NCI-H460 (cell line): ENCODE measurements around the gene BNIPL. TPM values are rescaled to one million over a fixed set of nuclear protein-coding genes. Genes with fewer than 3 reads are reported as not detected.

Source experiments
- small RNA-seq, 2 experiments: library from RNA; depleted of rRNA; stranded (forward); fragments of <200 nt; gene quantifications; one replicate each; pipeline ENCODE3, GENCODE V24; 2014
- total RNA-seq: library from RNA; depleted of rRNA; stranded (reverse); fragments of >200 nt; shearing (Covaris generic); gene quantifications from 2 replicates; pipeline ENCODE4 v1.2.3, GENCODE V29; 2014; rRNA removed

The BNIPL gene
- total RNA-seq, 1 experiment from 2014 or later, result 1.3 TPM

Small RNAs within 50 kb of the gene (small RNA-seq; reads per million reads assigned to genes)
- 0 to 0.06 reads per million in 2 experiments for gene RNU6-884P

Other genes starting within 250 kb of the BNIPL start
- 2.7 and 4.5 TPM in 2 replicates for gene CTSK, start 228.3 kb upstream of the BNIPL start, total RNA-seq
- 22.8 and 27.1 TPM in 2 replicates for gene ARNT, start 160.0 kb upstream of the BNIPL start, total RNA-seq
- not detected in 2 replicates for gene CTXND2, start 149.4 kb upstream of the BNIPL start, total RNA-seq
- gene SETDB1, start 110.2 kb upstream of the BNIPL start, total RNA-seq, result 46.5 and 53.6 TPM in 2 replicates
- gene CERS2, start 61.8 kb upstream of the BNIPL start, total RNA-seq, result 354 and 361 TPM in 2 replicates
- gene ANXA9, start 54.3 kb upstream of the BNIPL start, total RNA-seq, result 0.10 and 0.61 TPM in 2 replicates
- gene MINDY1, start 29.7 kb upstream of the BNIPL start, total RNA-seq, result 12.1 and 13.4 TPM in 2 replicates
- 22.7 and 24.7 TPM in 2 replicates for gene PRUNE1, start 28.1 kb upstream of the BNIPL start, total RNA-seq
- gene C1orf56, start 11.2 kb downstream of the BNIPL start, total RNA-seq, result 6.1 and 7.2 TPM in 2 replicates
- 100 and 101 TPM in 2 replicates for gene CDC42SE1, start 23.0 kb downstream of the BNIPL start, total RNA-seq
- gene MLLT11, start 23.8 kb downstream of the BNIPL start, total RNA-seq, result 82.1 and 84.6 TPM in 2 replicates
- gene GABPB2, start 34.2 kb downstream of the BNIPL start, total RNA-seq, result 14.3 and 18.2 TPM in 2 replicates
- gene SEMA6C, start 110.0 kb downstream of the BNIPL start, total RNA-seq, result 0.69 and 1.2 TPM in 2 replicates
- not detected in 2 replicates for gene TNFAIP8L2, start 120.1 kb downstream of the BNIPL start, total RNA-seq
- 18.0 and 25.1 TPM in 2 replicates for gene LYSMD1, start 129.3 kb downstream of the BNIPL start, total RNA-seq
- 95.3 and 96.9 TPM in 2 replicates for gene SCNM1, start 129.6 kb downstream of the BNIPL start, total RNA-seq
- 0.87 TPM in 1 of 2 replicates, not detected in the other for gene TMOD4, start 139.4 kb downstream of the BNIPL start, total RNA-seq
- gene VPS72, start 153.6 kb downstream of the BNIPL start, total RNA-seq, result 88.7 and 95.2 TPM in 2 replicates
- 95.2 and 119 TPM in 2 replicates for gene PIP5K1A, start 162.0 kb downstream of the BNIPL start, total RNA-seq
- 216 and 237 TPM in 2 replicates for gene PSMD4, start 218.1 kb downstream of the BNIPL start, total RNA-seq
- gene ZNF687, start 245.7 kb downstream of the BNIPL start, total RNA-seq, result 22.6 and 23.0 TPM in 2 replicates